Heart right ventricle (tissue), 16 donors: ENCODE results near the gene TRIP13. TPM values are rescaled to one million over a fixed set of nuclear protein-coding genes. Genes with fewer than 3 reads are reported as not detected.

Experiments used
- ATAC-seq, 8 donors: fragments of 200-7000 bp; cut with Tn5 transposase; one replicate each; pipeline ENCODE4 v1.9.1; 2020; ENCODE audit warnings: mild to moderate bottlenecking in 8 of 8, moderate library complexity in 8 of 8, moderate number of reproducible peaks in 1 of 8
- DNase-seq, 2 donors: peaks; one replicate each; pipeline ENCODE4 v3.0.0-alpha.2; 2020
- H3K27ac ChIP-seq, 10 donors: fragments of 200-600 bp; sonication (generic) in 2 of 10; one replicate each; pipeline versions ENCODE4 v1.5.0 to v1.8.0; 2020 to 2022; ENCODE audit warnings: mild to moderate bottlenecking in 3 of 10
- H3K27me3 ChIP-seq, 7 donors: fragments of 200-600 bp; one replicate each; pipeline ENCODE4 v1.8.0; 2021 to 2022; ENCODE audit warnings: mild to moderate bottlenecking in 2 of 7
- H3K36me3 ChIP-seq, 9 donors: fragments of 200-600 bp; sonication (generic) in 1 of 9; one replicate each; pipeline versions ENCODE4 v1.5.0 to v1.8.0; 2020 to 2022; ENCODE audit warnings: mild to moderate bottlenecking in 2 of 9
- H3K4me1 ChIP-seq, 9 donors: fragments of 200-600 bp; sonication (generic) in 1 of 9; one replicate each; pipeline versions ENCODE4 v1.5.0 to v1.8.0; 2020 to 2022; ENCODE audit warnings: mild to moderate bottlenecking in 4 of 9
- H3K4me3 ChIP-seq, 10 donors: fragments of 200-600 bp; sonication (generic) in 2 of 10; one replicate each; pipeline versions ENCODE4 v1.5.0 to v1.8.0; 2020 to 2022; ENCODE audit warnings: mild to moderate bottlenecking in 7 of 10, moderate library complexity in 2 of 10
- H3K9me3 ChIP-seq, 11 donors: fragments of 200-600 bp in 10 of 11; sonication (generic) in 2 of 11; one replicate each; pipeline versions ENCODE4 v1.5.0 to v1.8.0; 2013 to 2022; ENCODE audit warnings: mild to moderate bottlenecking in 2 of 11, control low read depth in 1 of 11, moderate library complexity in 1 of 11
- WGBS, 2 donors: extraction: QIAGEN DNeasy Blood & Tissue Kit; methylation state at CpG; one replicate each; pipeline ENCODE4 v1.1.7; 2013; ENCODE audit warnings: inconsistent platforms in 1 of 2; 5-methylcytosine and 5-hydroxymethylcytosine counted together
- intact Hi-C, 10 donors: fragments of 100-400 bp; cut with DNase I; formaldehyde crosslinking; loops; one replicate each; pipeline versions ENCODE4 v1.11.1 to v1.14.2; 2022
- polyA plus RNA-seq, 2 donors: library from polyadenylated mRNA; stranded (reverse); fragments of 200-250 nt; gene quantifications; one replicate each; pipeline ENCODE4 v1.2.3, GENCODE V29; 2013
- total RNA-seq, 10 donors: library from RNA; stranded (reverse); fragmentation: NEBNext Ultra II Directional in 3 of 10; extraction: Animal tissue kit (Norgen Biotek cat#: 25700) in 3 of 10; gene quantifications; one replicate each; pipeline versions ENCODE4 v1.2.1 to v1.2.4, GENCODE V29; 2021 to 2023
- TF ChIP-seq, protein P1 (sequence below), 9 donors: fragments of 200-600 bp; sonication (generic) in 2 of 9; IDR thresholded peaks; one replicate each; pipeline versions ENCODE4 v1.5.0 to v1.8.0; 2021 to 2022; ENCODE audit warnings: antibody characterized with exemption in 9 of 9, mild to moderate bottlenecking in 5 of 9, moderate library complexity in 1 of 9
- donor health status: Arrhythmogenic right ventricular cardiomyopathy.
- donor health status: ischemic (EF 13 %, LVEDD 7.1; RV severe dilation, severe dysfunction).
- donor health status: healthy with polysubstance abuse.
- donor health status: DM: no; HTN: yes; CAD: no.
- donor health status: DM: no; HTN: no; CAD: no.
- donor health status: ischemic (EF 25% LVEDD 6.9; RV normal size, moderate dysfunction).
- donor health status: ischemic (EF 25% LVEDD 5.7; RV mildly dilated, moderate dysfunction).
- donor health status: healthy.
- donor health status: DM: yes; HTN: yes; CAD: no.
- donor health status: Ischemic cardiomyopathy.
- donor health status: ischemic (EF 35%, LVEDD 5.7; RV mildly dilated, moderate dysfunction).
- donor health status: nonischemic (EF 11% LVEDD 7.7; RV severe dilation, severe dysfunction).
- donor health status: DM: yes; HTN: yes; CAD: no.
- donor health status: PGD.
- donor health status: ischemic (EF 29% LVEDD 5.4; RV normal size, mild dysfunction).
- donor health status: nonischemic (EF 23%, LVEDD 6.1; RV moderate dilation, normal function).

Gene TRIP13
- total and polyA plus RNA-seq, 12 donors: 0.22 to 2.8 (median 0.86) TPM; not detected in 1

DNA sequence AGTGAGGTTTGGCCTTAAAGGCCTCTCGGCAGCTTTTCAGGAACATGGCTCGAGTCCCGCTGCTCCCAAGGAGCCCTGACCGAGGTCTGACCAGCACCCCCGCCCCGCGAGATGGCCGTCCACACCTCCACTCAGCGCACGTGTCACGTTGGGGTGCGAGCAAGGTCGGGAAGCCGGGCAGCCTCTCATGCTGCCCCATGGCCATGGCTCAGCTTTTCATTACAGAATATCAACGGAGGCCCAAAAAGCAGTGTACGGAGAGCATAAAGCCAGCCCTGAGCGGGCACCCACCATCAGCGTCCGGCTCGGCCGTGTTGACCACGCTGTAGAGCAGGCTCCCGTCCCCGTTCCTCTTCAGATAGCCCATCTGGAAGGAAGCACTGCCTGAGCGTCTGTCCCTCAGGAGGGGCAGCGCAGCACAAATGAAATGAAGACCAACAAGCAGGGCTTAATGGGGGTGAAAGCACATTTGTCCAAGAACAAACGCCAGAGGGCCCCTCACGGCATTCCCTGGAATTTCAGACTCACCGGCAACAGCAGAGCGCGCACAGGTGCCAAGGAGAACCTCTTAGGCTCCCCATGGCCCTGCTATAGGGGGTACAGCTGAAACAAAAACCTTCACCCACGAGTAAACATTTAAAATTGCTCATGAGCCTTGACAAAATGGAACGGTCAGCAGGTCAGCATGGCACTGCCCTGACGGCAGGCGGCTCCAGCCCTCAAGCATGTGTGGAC, 11.7 kb upstream of the TRIP13 start:
- Histone ChIP-seq H3K4me3 (no peak overlapping the region), H3K36me3 (peaks cover 0 to 82% (median 48%) of the 10 kb centered on the region in 9 donors), H3K27me3 (no peaks in the 10 kb centered on the region), H3K27ac (no peak overlapping the region), H3K4me1 (peaks cover 0 to 12% (median 3%) of the 10 kb centered on the region in 9 donors), H3K9me3 (no peaks in the 10 kb centered on the region)
- 95% methylated on average over 34 to 35 of the region's 35 CpGs for WGBS, 2 donors
- ATAC-seq (no peak), DNase-seq (no peak)
- intact Hi-C loops: no loop called here
- TF ChIP-seq, protein P1, sequence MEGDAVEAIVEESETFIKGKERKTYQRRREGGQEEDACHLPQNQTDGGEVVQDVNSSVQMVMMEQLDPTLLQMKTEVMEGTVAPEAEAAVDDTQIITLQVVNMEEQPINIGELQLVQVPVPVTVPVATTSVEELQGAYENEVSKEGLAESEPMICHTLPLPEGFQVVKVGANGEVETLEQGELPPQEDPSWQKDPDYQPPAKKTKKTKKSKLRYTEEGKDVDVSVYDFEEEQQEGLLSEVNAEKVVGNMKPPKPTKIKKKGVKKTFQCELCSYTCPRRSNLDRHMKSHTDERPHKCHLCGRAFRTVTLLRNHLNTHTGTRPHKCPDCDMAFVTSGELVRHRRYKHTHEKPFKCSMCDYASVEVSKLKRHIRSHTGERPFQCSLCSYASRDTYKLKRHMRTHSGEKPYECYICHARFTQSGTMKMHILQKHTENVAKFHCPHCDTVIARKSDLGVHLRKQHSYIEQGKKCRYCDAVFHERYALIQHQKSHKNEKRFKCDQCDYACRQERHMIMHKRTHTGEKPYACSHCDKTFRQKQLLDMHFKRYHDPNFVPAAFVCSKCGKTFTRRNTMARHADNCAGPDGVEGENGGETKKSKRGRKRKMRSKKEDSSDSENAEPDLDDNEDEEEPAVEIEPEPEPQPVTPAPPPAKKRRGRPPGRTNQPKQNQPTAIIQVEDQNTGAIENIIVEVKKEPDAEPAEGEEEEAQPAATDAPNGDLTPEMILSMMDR (IDR thresholded peaks at IDR 0.05): no peak

DNA sequence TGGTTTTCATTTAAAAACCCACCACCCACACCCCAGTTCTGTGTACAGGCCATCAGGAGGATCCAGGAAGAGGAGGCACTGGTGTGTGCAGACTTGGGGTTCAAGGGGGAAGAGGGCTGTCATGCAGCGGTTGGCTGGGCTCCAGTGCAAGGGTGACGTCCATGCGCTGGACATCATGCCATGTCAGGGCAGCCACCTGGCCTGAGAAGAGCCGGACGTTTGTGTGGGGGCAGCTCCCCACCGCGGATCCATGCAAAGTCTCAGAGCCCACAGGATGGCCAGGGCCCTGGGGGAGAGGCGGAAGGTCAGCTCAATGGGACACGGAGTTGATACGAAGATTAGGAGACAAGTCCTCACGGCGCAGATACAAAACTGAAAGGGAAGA, 11.1 kb upstream of the TRIP13 start:
- H3K27me3 ChIP-seq: no peaks in the 10 kb centered on the region
- DNase-seq (no peak), ATAC-seq (no peak)
- no peak overlapping the region for H3K4me3 ChIP-seq
- H3K27ac ChIP-seq: no peak overlapping the region
- intact Hi-C loops: no loop called here
- peaks cover 0 to 82% (median 50%) of the 10 kb centered on the region in 9 donors for H3K36me3 ChIP-seq
- TF ChIP-seq, protein P1 (IDR thresholded peaks at IDR 0.05): no peak
- H3K4me1 ChIP-seq: peaks cover 0 to 15% (median 6%) of the 10 kb centered on the region in 9 donors
- H3K9me3 ChIP-seq: no peaks in the 10 kb centered on the region
- WGBS, 2 donors: 89 to 90% methylated on average over 12 of the region's 12 CpGs

DNA sequence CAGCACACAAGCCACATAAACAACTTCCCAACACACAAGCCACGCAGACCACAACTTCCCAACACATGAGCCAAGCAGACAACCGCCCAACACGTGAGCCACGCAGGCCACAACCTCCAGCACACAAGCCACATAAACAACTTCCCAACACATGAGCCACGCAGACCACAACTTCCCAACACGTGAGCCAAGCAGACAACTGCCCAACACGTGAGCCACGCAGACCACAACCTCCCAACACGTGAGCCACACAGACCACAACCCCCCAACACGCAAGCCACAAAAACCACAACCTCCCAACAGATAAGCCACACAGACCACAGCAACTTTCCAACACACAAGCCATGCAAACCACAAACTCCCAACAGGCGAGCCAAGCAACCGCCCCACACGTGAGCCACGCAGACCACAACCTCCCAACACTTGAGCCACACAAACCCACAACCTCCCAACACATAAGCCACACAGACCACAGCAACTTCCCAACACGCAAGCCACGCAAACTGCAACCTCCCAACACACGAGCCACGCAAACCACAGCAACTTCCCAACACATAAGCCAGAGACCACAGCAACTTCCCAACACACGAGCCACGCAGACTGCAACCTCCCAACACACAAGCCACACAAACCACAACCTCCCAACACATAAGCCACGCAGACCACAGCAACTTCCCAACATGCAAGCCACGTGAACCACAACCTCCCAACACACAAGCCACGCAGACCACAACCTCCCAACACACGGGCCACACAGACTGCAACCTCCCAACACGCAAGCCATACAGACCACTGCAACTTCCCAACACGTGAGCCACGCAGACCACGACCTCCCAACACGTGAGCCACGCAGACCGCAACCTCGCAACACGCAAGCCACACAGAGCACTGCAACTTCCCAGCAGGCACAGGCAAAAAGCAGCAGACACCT, 10.2 kb upstream of the TRIP13 start:
- Histone ChIP-seq H3K27me3 (no peaks in the 10 kb centered on the region), H3K4me3 (no peak overlapping the region), H3K4me1 (peaks cover 0 to 15% (median 6%) of the 10 kb centered on the region in 9 donors), H3K36me3 (peaks cover 0 to 82% (median 53%) of the 10 kb centered on the region in 9 donors), H3K27ac (no peak overlapping the region), H3K9me3 (no peaks in the 10 kb centered on the region)
- TF ChIP-seq, protein P1 (IDR thresholded peaks at IDR 0.05): no peak
- no peak for ATAC-seq
- WGBS, 2 donors: 95 to 96% methylated on average over 33 of the region's 33 CpGs
- intact Hi-C loops: no loop called here
- DNase-seq: no peak

DNA sequence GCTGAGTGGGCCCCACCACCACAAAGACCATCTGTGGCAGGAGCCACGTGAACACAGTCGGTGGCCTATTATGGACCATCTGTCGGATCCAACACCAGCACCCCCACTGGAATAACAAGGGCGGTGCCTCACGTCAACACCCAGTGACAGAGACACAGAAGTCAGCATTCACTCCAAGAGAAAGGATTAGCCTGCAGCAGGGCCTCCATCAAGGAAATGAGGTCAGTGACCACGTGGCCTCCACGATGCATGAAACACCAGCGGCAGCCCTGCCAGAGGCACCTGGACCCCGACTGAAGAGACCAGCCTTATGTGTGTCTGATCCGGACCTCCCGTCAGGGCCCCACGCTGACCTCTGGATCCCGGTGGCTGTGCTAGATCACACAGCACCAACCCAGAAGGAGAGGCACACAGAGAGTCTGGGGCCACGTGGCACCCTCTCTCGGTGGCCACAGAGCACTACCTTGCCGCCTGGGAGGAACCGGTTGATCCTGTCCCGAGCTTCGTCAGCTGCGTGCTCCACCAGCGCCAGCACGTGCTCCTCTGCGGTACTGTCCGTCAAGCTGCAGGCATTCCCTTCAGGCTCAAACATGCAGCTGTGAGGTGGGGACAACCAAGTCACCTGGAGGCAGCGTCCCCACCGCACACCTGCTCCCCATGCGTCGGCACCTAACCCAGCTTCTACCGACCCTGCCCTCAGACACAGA, 9.1 kb upstream of the TRIP13 start:
- Histone ChIP-seq H3K27ac (no peak overlapping the region), H3K27me3 (no peaks in the 10 kb centered on the region), H3K9me3 (no peaks in the 10 kb centered on the region), H3K4me3 (no peak overlapping the region), H3K4me1 (peaks cover 0 to 15% (median 6%) of the 10 kb centered on the region in 9 donors), H3K36me3 (peaks cover 0 to 84% (median 53%) of the 10 kb centered on the region in 9 donors)
- WGBS, 2 donors: 91 to 95% methylated on average over 29 of the region's 29 CpGs
- ATAC-seq (no peak), DNase-seq (no peak)
- intact Hi-C loops: no loop called here
- TF ChIP-seq, protein P1 (IDR thresholded peaks at IDR 0.05): no peak
